ENCODE results near the gene TMSB4X.

GRCh38 chrX:13023567-13023966, 48.7 kb downstream of the TMSB4X start:
- TF ChIP-seq CTCF (IDR thresholded peaks at IDR 0.05) (no peak), POLR2AphosphoS5 (IDR thresholded peaks at IDR 0.05) (no peak), POLR2A (IDR thresholded peaks at IDR 0.05; ENCODE audit: low read depth) (no peak), EP300 (IDR thresholded peaks at IDR 0.05) (no peak)
